Liver (tissue), 9 donors: ENCODE measurements around the gene HNRNPC. TPM values are rescaled to one million over a fixed set of nuclear protein-coding genes. Genes with fewer than 3 reads are reported as not detected.

Experiments
- DNase-seq: peaks from one replicate; pipeline ENCODE4 v3.0.0-alpha.2; 2017; ENCODE audit warnings: low spot score
- H3K27ac ChIP-seq, 2 donors: one replicate each; pipeline ENCODE4 v1.7.0; 2013; ENCODE audit warnings: inconsistent platforms in 2 of 2, low read length in 2 of 2, control low read depth in 1 of 2, low read depth in 1 of 2, mild to moderate bottlenecking in 1 of 2
- H3K27me3 ChIP-seq, 4 donors: one replicate each; pipeline versions ENCODE4 v1.6.1 to v1.7.0; 2013; ENCODE audit warnings: low read length in 3 of 4, inconsistent platforms in 1 of 4, mild to moderate bottlenecking in 1 of 4, moderate library complexity in 1 of 4; ENCODE audit not compliant: control insufficient read depth in 4 of 4, insufficient read depth in 4 of 4
- H3K36me3 ChIP-seq, 4 donors: one replicate each; pipeline versions ENCODE4 v1.6.1 to v1.7.0; 2013; ENCODE audit warnings: low read length in 3 of 4, mild to moderate bottlenecking in 3 of 4, low read depth in 1 of 4, moderate library complexity in 1 of 4; ENCODE audit not compliant: control insufficient read depth in 4 of 4, insufficient read depth in 3 of 4
- H3K4me1 ChIP-seq, 4 donors: one replicate each; pipeline versions ENCODE4 v1.6.1 to v1.7.0; 2013; ENCODE audit warnings: low read length in 3 of 4, mild to moderate bottlenecking in 3 of 4, moderate library complexity in 1 of 4; ENCODE audit not compliant: control insufficient read depth in 4 of 4, insufficient read depth in 4 of 4
- H3K4me3 ChIP-seq, 3 donors: one replicate each; pipeline versions ENCODE4 v1.6.1 to v1.7.0; 2013; ENCODE audit warnings: low read length in 3 of 3, control low read depth in 1 of 3, low read depth in 1 of 3, mild to moderate bottlenecking in 1 of 3
- H3K9ac ChIP-seq, 2 donors: one replicate each; pipeline ENCODE4 v1.7.0; 2013; ENCODE audit warnings: low read length in 2 of 2, mild to moderate bottlenecking in 2 of 2, moderate library complexity in 2 of 2, control low read depth in 1 of 2, low read depth in 1 of 2
- H3K9me3 ChIP-seq, 4 donors: one replicate each; pipeline versions ENCODE4 v1.6.1 to v1.7.0; 2013; ENCODE audit warnings: low read length in 3 of 4; ENCODE audit not compliant: control insufficient read depth in 4 of 4
- EGR1 ChIP-seq, 2 donors: IDR thresholded peaks; 2 replicates each; pipeline ENCODE4 v1.6.1; 2016 to 2018; ENCODE audit warnings: antibody characterized with exemption in 2 of 2, low read depth in 2 of 2
- FOXA1 ChIP-seq: IDR thresholded peaks from 2 replicates; pipeline ENCODE4 v1.6.1; 2016; ENCODE audit warnings: antibody characterized with exemption
- FOXA2 ChIP-seq: IDR thresholded peaks from 2 replicates; pipeline ENCODE4 v1.6.1; 2016; ENCODE audit warnings: antibody characterized with exemption
- GABPA ChIP-seq, 2 donors: IDR thresholded peaks in 1 of 2; conservative IDR thresholded peaks in 1 of 2; 2 replicates each; pipeline ENCODE4 v1.6.1; 2016; ENCODE audit warnings: antibody characterized with exemption in 2 of 2, mild to moderate bottlenecking in 1 of 2, moderate library complexity in 1 of 2
- HNF4A ChIP-seq, 2 donors: conservative IDR thresholded peaks; 2 replicates each; pipeline ENCODE4 v1.6.1; 2016; ENCODE audit warnings: antibody characterized with exemption in 2 of 2, mild to moderate bottlenecking in 2 of 2
- HNF4G ChIP-seq: IDR thresholded peaks from 2 replicates; pipeline ENCODE4 v1.6.1; 2016; ENCODE audit warnings: antibody characterized with exemption
- JUND ChIP-seq, 2 donors: IDR thresholded peaks; 2 replicates each; pipeline ENCODE4 v1.6.1; 2016; ENCODE audit warnings: antibody characterized with exemption in 2 of 2
- NR2F2 ChIP-seq: IDR thresholded peaks from 2 replicates; pipeline ENCODE4 v1.6.1; 2016; ENCODE audit warnings: antibody characterized with exemption
- RAD21 ChIP-seq, 2 donors: IDR thresholded peaks; 2 replicates each; pipeline ENCODE4 v1.6.1; 2016; ENCODE audit warnings: antibody characterized with exemption in 2 of 2, mild to moderate bottlenecking in 2 of 2
- RXRA ChIP-seq, 2 donors: IDR thresholded peaks; 2 replicates each; pipeline ENCODE4 v1.6.1; 2017 to 2018; ENCODE audit warnings: antibody characterized with exemption in 2 of 2, mild to moderate bottlenecking in 1 of 2
- SP1 ChIP-seq: IDR thresholded peaks from 2 replicates; pipeline ENCODE4 v1.6.1; 2018; ENCODE audit warnings: antibody characterized with exemption, mild to moderate bottlenecking
- TAF1 ChIP-seq: conservative IDR thresholded peaks from 2 replicates; pipeline ENCODE4 v1.6.1; 2016; ENCODE audit warnings: antibody characterized with exemption, mild to moderate bottlenecking
- YY1 ChIP-seq: IDR thresholded peaks from 2 replicates; pipeline ENCODE4 v1.6.1; 2016; ENCODE audit warnings: antibody characterized with exemption, mild to moderate bottlenecking
- WGBS: extraction: QIAGEN DNeasy Blood & Tissue Kit; methylation state at CpG from one replicate; pipeline ENCODE4 v1.1.7; 2013; 5-methylcytosine and 5-hydroxymethylcytosine counted together
- polyA plus RNA-seq, 2 donors: library from polyadenylated mRNA; stranded (reverse) in 1 of 2; unstranded in 1 of 2; fragments of 200-250 nt in 1 of 2; fragments of >200 nt in 1 of 2; fragmentation: Nextera tagmentation in 1 of 2; extraction: Ambion mirVana in 1 of 2; gene quantifications; one replicate each; pipeline versions ENCODE4 v1.2.1 to v1.2.3, GENCODE V29; 2013 to 2015
- total RNA-seq, 2 donors: library from RNA; depleted of rRNA; stranded (reverse); fragments of >200 nt; gene quantifications; one replicate each; pipeline ENCODE4 v1.2.3, GENCODE V29; 2014
- TF ChIP-seq, protein P1 (sequence below): IDR thresholded peaks from 2 replicates; pipeline ENCODE4 v1.6.1; 2016; ENCODE audit warnings: antibody characterized with exemption
- TF ChIP-seq, protein P2 (sequence below): IDR thresholded peaks from 2 replicates; pipeline ENCODE4 v1.6.1; 2016; ENCODE audit warnings: antibody characterized with exemption, mild to moderate bottlenecking
- TF ChIP-seq, protein P3 (sequence below): IDR thresholded peaks from 2 replicates; pipeline ENCODE4 v1.6.1; 2016; ENCODE audit warnings: antibody characterized with exemption
- TF ChIP-seq, protein P4 (sequence below): IDR thresholded peaks from 2 replicates; pipeline ENCODE4 v1.6.1; 2016; ENCODE audit warnings: antibody characterized with exemption
- donor health status: healthy.
- donor health status: healthy.
- donor health status: healthy.
- donor health status: healthy.
- donor health status: healthy.

HNRNPC gene
- total and polyA plus RNA-seq, 4 donors, result 119 to 384 (median 270) TPM

DNA sequence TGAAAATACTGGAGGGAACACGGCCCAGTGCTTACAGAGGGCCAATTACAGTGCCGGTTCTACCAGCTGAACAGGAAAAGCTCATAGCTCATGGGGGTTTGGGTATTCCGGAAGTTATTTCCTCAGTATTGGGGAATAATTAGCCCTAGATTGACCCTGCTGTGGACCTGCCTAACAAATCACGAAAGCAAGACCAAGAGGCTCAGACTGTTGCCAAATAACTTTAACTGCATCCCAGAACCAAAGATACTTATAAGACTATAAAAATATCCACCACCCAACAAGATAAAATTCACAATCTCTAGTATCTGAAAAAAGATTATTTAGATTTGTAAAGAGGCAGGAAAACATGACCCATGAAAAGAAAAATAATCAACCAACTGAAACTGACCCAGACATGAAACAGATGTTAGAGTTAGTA is 105.4 kb downstream of the HNRNPC start:
- 72% methylated on average over 4 of the region's 4 CpGs for WGBS
- no peaks in the 10 kb centered on the region for H3K9me3 ChIP-seq
- no peaks in the 10 kb centered on the region for H3K36me3 ChIP-seq
- no peak overlapping the region for H3K27ac ChIP-seq
- TF ChIP-seq RAD21 (IDR thresholded peaks at IDR 0.05), result no peak
- no peak for TF ChIP-seq NR2F2
- TF ChIP-seq GABPA (IDR thresholded peaks at IDR 0.05 in 1 of 2, conservative IDR thresholded peaks at IDR 0.05 in 1 of 2), result no peak
- no peak for TF ChIP-seq FOXA1
- no peak for TF ChIP-seq TAF1
- no peak for TF ChIP-seq HNF4A (conservative IDR thresholded peaks at IDR 0.05)
- H3K4me3 ChIP-seq, result no peak overlapping the region
- no peaks in the 10 kb centered on the region for H3K4me1 ChIP-seq
- no peak overlapping the region for H3K9ac ChIP-seq
- DNase-seq, result no peak
- no peaks in the 10 kb centered on the region for H3K27me3 ChIP-seq

DNA sequence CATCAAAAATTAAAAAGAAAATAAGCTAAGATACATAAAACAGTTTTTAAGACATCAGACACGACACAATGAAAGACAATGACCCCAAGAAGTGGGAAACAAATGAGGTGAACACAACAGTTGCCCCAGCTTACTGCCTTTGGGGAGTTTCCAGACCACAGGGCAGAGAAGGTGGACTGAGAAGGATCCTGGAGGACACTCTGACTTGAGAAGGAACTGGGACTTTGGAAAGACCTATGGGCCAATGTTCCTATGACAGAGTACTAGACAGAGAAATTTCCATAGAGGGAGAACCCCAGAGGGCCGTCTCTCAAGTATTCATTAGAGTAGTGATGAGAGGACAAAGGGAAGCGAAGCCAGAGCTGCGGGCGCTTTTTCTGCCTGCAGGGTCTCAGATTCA is 107.2 kb downstream of the HNRNPC start:
- H3K4me3 ChIP-seq, result no peak overlapping the region
- TF ChIP-seq HNF4A (conservative IDR thresholded peaks at IDR 0.05) (no peak), GABPA (IDR thresholded peaks at IDR 0.05 in 1 of 2, conservative IDR thresholded peaks at IDR 0.05 in 1 of 2) (no peak), FOXA2 (no peak), HNF4G (no peak), JUND (IDR thresholded peaks at IDR 0.05) (no peak), NR2F2 (no peak), YY1 (no peak), RXRA (IDR thresholded peaks at IDR 0.05) (no peak), FOXA1 (no peak), SP1 (no peak), EGR1 (IDR thresholded peaks at IDR 0.05; ENCODE audit: low read depth in 2 of 2) (no peak), TAF1 (no peak), RAD21 (IDR thresholded peaks at IDR 0.05) (no peak)
- TF ChIP-seq, protein P1, sequence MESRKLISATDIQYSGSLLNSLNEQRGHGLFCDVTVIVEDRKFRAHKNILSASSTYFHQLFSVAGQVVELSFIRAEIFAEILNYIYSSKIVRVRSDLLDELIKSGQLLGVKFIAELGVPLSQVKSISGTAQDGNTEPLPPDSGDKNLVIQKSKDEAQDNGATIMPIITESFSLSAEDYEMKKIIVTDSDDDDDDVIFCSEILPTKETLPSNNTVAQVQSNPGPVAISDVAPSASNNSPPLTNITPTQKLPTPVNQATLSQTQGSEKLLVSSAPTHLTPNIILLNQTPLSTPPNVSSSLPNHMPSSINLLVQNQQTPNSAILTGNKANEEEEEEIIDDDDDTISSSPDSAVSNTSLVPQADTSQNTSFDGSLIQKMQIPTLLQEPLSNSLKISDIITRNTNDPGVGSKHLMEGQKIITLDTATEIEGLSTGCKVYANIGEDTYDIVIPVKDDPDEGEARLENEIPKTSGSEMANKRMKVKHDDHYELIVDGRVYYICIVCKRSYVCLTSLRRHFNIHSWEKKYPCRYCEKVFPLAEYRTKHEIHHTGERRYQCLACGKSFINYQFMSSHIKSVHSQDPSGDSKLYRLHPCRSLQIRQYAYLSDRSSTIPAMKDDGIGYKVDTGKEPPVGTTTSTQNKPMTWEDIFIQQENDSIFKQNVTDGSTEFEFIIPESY, result no peak
- TF ChIP-seq, protein P2, sequence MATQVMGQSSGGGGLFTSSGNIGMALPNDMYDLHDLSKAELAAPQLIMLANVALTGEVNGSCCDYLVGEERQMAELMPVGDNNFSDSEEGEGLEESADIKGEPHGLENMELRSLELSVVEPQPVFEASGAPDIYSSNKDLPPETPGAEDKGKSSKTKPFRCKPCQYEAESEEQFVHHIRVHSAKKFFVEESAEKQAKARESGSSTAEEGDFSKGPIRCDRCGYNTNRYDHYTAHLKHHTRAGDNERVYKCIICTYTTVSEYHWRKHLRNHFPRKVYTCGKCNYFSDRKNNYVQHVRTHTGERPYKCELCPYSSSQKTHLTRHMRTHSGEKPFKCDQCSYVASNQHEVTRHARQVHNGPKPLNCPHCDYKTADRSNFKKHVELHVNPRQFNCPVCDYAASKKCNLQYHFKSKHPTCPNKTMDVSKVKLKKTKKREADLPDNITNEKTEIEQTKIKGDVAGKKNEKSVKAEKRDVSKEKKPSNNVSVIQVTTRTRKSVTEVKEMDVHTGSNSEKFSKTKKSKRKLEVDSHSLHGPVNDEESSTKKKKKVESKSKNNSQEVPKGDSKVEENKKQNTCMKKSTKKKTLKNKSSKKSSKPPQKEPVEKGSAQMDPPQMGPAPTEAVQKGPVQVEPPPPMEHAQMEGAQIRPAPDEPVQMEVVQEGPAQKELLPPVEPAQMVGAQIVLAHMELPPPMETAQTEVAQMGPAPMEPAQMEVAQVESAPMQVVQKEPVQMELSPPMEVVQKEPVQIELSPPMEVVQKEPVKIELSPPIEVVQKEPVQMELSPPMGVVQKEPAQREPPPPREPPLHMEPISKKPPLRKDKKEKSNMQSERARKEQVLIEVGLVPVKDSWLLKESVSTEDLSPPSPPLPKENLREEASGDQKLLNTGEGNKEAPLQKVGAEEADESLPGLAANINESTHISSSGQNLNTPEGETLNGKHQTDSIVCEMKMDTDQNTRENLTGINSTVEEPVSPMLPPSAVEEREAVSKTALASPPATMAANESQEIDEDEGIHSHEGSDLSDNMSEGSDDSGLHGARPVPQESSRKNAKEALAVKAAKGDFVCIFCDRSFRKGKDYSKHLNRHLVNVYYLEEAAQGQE, result no peak
- TF ChIP-seq, protein P3, sequence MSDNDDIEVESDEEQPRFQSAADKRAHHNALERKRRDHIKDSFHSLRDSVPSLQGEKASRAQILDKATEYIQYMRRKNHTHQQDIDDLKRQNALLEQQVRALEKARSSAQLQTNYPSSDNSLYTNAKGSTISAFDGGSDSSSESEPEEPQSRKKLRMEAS, result no peak
- TF ChIP-seq, protein P4, sequence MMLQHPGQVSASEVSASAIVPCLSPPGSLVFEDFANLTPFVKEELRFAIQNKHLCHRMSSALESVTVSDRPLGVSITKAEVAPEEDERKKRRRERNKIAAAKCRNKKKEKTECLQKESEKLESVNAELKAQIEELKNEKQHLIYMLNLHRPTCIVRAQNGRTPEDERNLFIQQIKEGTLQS, result no peak
- no peak overlapping the region for H3K27ac ChIP-seq
- H3K9ac ChIP-seq, result no peak overlapping the region
- no peaks in the 10 kb centered on the region for H3K27me3 ChIP-seq
- no peak for DNase-seq
- WGBS, result 72% methylated on average over 5 of the region's 5 CpGs
- no peaks in the 10 kb centered on the region for H3K4me1 ChIP-seq
- no peaks in the 10 kb centered on the region for H3K9me3 ChIP-seq
- no peaks in the 10 kb centered on the region for H3K36me3 ChIP-seq
